Astrocyte (in vitro differentiated cells and primary cell): Measurements from ENCODE around the gene CAP1. TPM values are rescaled to one million over a fixed set of nuclear protein-coding genes. Genes with fewer than 3 reads are reported as not detected.

Experiments used
- DNase-seq: peaks from one replicate; pipeline ENCODE4 v3.0.0-alpha.2; 2010; ENCODE audit warnings: low read depth
- FAIRE-seq: peaks from 2 replicates; lab custom pipeline; 2011; peaks lifted over from hg19 to GRCh38; lab: Jason Lieb, UNC
- H2AFZ ChIP-seq: 2 replicates; pipeline ENCODE4 v1.6.0; 2012; ENCODE audit warnings: low read depth, low read length, inconsistent platforms
- H3K27ac ChIP-seq: 2 replicates; pipeline ENCODE4 v1.5.1; 2011; ENCODE audit warnings: low read depth, low read length, inconsistent platforms
- H3K27me3 ChIP-seq: 2 replicates; pipeline ENCODE4 v1.6.0; 2011; ENCODE audit warnings: low read length, inconsistent platforms; ENCODE audit not compliant: insufficient read depth
- H3K36me3 ChIP-seq: 2 replicates; pipeline ENCODE4 v1.5.1; 2011; ENCODE audit warnings: low read length, inconsistent platforms; ENCODE audit not compliant: insufficient read depth
- H3K4me1 ChIP-seq: 2 replicates; pipeline ENCODE4 v1.5.1; 2011; ENCODE audit warnings: low read length, inconsistent platforms; ENCODE audit not compliant: insufficient read depth
- H3K4me2 ChIP-seq: 2 replicates; pipeline ENCODE4 v1.6.0; 2012; ENCODE audit warnings: low read length, inconsistent platforms
- H3K4me3 ChIP-seq: 2 replicates; pipeline ENCODE4 v1.5.1; 2011; ENCODE audit warnings: low read depth, mild to moderate bottlenecking, low read length, inconsistent platforms; ENCODE audit not compliant: insufficient read depth
- H3K79me2 ChIP-seq: 2 replicates; pipeline ENCODE4 v1.6.0; 2012; ENCODE audit warnings: mild to moderate bottlenecking, low read length, inconsistent platforms; ENCODE audit not compliant: insufficient read depth
- H3K9ac ChIP-seq: 2 replicates; pipeline ENCODE4 v1.6.0; 2012; ENCODE audit warnings: mild to moderate bottlenecking, low read length, inconsistent platforms
- H3K9me3 ChIP-seq: 2 replicates; pipeline ENCODE4 v1.5.1; 2012; ENCODE audit warnings: low read depth, mild to moderate bottlenecking, low read length, inconsistent platforms; ENCODE audit not compliant: insufficient read depth
- H4K20me1 ChIP-seq: 2 replicates; pipeline ENCODE4 v1.6.0; 2012; ENCODE audit warnings: low read length, inconsistent platforms; ENCODE audit not compliant: insufficient read depth
- H3K27ac Mint-ChIP-seq: one replicate; pipeline ENCODE4 v1.8.0; 2021; ENCODE audit warnings: mild to moderate bottlenecking, mixed read lengths; ENCODE audit not compliant: unreplicated experiment
- H3K27me3 Mint-ChIP-seq: one replicate; pipeline ENCODE4 v1.8.0; 2021; ENCODE audit warnings: low read depth, mixed read lengths; ENCODE audit not compliant: unreplicated experiment
- H3K36me3 Mint-ChIP-seq: one replicate; pipeline ENCODE4 v1.8.0; 2021; ENCODE audit warnings: low read depth, mixed read lengths; ENCODE audit not compliant: unreplicated experiment
- H3K4me1 Mint-ChIP-seq: one replicate; pipeline ENCODE4 v1.8.0; 2021; ENCODE audit warnings: low read depth, mixed read lengths; ENCODE audit not compliant: unreplicated experiment
- H3K4me3 Mint-ChIP-seq: one replicate; pipeline ENCODE4 v1.8.0; 2021; ENCODE audit warnings: mild to moderate bottlenecking, moderate library complexity, mixed read lengths; ENCODE audit not compliant: unreplicated experiment
- H3K9me3 Mint-ChIP-seq: one replicate; pipeline ENCODE4 v1.8.0; 2021; ENCODE audit warnings: mild to moderate bottlenecking, mixed read lengths; ENCODE audit not compliant: unreplicated experiment
- EZH2 ChIP-seq: IDR thresholded peaks from 2 replicates; pipeline ENCODE4 v1.6.1; 2012; ENCODE audit warnings: mild to moderate bottlenecking, low read length, inconsistent platforms; ENCODE audit not compliant: insufficient read depth
- total RNA-seq: library from RNA; stranded (reverse); gene quantifications from 2 replicates; pipeline ENCODE4 v1.2.1, GENCODE V29; 2021
- TF ChIP-seq, protein P1 (sequence below): IDR thresholded peaks from 2 replicates; pipeline ENCODE4 v1.5.1; 2011; ENCODE audit warnings: low read depth, mild to moderate bottlenecking, inconsistent platforms, low read length, moderate library complexity; ENCODE audit not compliant: insufficient read depth

CAP1 gene
- total RNA-seq, 1 donor from 2014 or later, result 930 TPM

DNA sequence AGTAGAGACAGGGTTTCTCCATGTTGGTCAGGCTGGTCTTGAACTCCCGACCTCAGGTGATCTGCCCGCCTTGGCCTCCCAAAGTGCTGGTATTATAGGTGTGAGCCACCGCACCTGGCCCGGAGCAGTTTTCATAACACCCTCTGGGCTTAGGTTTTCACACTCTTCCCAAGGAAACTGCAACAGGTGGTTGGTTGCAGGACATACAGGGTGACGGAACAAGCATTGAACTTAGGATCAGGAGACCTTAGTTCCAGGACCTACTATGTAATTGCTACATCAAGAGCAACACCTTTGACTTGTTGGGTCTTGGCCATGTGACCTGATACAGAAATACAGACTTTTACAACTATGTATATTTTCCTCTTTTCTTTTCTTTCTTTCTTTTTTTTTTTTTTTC lies 47.6 kb upstream of the CAP1 start:
- Mint-ChIP-seq H3K27ac (no peak overlapping the region), H3K9me3 (no peaks in the 10 kb centered on the region), H3K4me1 (peaks cover 9% of the 10 kb centered on the region), H3K4me3 (no peak overlapping the region), H3K36me3 (no peaks in the 10 kb centered on the region), H3K27me3 (peaks cover 2% of the 10 kb centered on the region)
- Histone ChIP-seq H3K36me3 (no peaks in the 10 kb centered on the region), H3K79me2 (no peaks in the 10 kb centered on the region), H3K4me1 (no peaks in the 10 kb centered on the region), H3K9me3 (no peaks in the 10 kb centered on the region), H3K27me3 (no peaks in the 10 kb centered on the region), H2AFZ (no peak overlapping the region), H3K4me2 (no peak overlapping the region), H3K4me3 (no peak overlapping the region), H3K27ac (no peak overlapping the region), H4K20me1 (no peaks in the 10 kb centered on the region), H3K9ac (no peak overlapping the region)
- no peak for TF ChIP-seq EZH2
- TF ChIP-seq, protein P1, sequence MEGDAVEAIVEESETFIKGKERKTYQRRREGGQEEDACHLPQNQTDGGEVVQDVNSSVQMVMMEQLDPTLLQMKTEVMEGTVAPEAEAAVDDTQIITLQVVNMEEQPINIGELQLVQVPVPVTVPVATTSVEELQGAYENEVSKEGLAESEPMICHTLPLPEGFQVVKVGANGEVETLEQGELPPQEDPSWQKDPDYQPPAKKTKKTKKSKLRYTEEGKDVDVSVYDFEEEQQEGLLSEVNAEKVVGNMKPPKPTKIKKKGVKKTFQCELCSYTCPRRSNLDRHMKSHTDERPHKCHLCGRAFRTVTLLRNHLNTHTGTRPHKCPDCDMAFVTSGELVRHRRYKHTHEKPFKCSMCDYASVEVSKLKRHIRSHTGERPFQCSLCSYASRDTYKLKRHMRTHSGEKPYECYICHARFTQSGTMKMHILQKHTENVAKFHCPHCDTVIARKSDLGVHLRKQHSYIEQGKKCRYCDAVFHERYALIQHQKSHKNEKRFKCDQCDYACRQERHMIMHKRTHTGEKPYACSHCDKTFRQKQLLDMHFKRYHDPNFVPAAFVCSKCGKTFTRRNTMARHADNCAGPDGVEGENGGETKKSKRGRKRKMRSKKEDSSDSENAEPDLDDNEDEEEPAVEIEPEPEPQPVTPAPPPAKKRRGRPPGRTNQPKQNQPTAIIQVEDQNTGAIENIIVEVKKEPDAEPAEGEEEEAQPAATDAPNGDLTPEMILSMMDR, result no peak
- FAIRE-seq, result no peak
- no peak for DNase-seq

DNA sequence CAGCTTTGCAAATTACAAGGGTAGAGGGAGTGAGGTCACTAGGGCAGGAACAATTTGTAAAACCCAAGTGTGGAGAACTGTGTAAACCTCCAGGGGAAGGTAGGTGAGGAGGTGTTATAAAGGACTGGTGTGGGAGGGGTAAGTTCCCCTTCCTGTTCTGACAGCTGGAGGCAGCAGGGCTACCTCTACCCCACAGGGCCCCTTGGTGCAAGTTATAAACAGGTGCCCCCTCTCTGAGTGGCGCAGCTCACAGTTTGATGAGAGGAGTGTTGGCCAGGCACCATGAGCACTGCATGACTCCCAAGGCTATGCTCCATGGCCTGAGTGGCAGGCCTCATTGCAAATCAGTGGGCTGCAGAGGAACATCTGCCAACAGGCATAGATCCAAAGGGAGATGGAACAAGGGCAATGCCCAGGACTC lies 44.5 kb upstream of the CAP1 start:
- Mint-ChIP-seq H3K4me3 (no peak overlapping the region), H3K9me3 (peaks cover 3% of the 10 kb centered on the region), H3K36me3 (no peaks in the 10 kb centered on the region), H3K27me3 (peaks cover 2% of the 10 kb centered on the region), H3K27ac (no peak overlapping the region), H3K4me1 (peaks cover 9% of the 10 kb centered on the region)
- no peak for TF ChIP-seq EZH2
- TF ChIP-seq, protein P1, result no peak
- Histone ChIP-seq H3K4me3 (no peak overlapping the region), H3K36me3 (no peaks in the 10 kb centered on the region), H3K4me2 (no peak overlapping the region), H4K20me1 (no peaks in the 10 kb centered on the region), H2AFZ (no peak overlapping the region), H3K27ac (no peak overlapping the region), H3K27me3 (no peaks in the 10 kb centered on the region), H3K9ac (no peak overlapping the region), H3K79me2 (no peaks in the 10 kb centered on the region), H3K9me3 (no peaks in the 10 kb centered on the region), H3K4me1 (no peaks in the 10 kb centered on the region)
- no peak for DNase-seq
- FAIRE-seq, result no peak

DNA sequence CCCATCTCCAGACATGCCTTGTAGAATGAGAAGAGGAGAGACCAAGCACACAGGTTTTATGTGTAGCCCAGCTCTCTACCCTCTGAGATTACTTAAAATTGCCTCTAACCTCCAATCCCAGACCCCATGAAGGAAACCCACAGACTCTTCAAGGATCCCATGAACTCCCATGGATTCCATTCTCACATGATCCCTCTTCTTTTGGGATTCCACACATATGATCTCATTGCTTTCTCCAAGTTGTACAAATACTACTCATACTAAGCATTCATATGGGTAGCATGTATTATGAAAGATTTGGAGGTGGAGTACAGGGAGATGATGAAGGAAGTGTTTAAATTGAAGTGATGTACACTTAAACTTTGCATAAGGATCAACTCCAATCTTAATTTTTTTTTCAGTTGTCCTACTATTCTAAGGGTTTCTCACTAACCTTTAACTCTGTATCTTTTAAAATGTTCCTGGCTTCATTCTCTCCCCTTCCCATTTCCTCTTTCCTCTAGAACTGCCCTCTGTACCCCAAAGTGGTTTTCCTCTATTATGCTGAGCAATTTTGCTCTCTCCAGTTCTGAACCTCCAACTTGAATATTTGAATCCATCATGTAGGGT lies 44.0 kb upstream of the CAP1 start:
- H3K4me1 ChIP-seq, result no peaks in the 10 kb centered on the region
- H3K9ac ChIP-seq, result no peak overlapping the region
- H2AFZ ChIP-seq, result no peak overlapping the region
- no peaks in the 10 kb centered on the region for H3K36me3 ChIP-seq
- peaks cover 3% of the 10 kb centered on the region for H3K9me3 Mint-ChIP-seq
- no peak overlapping the region for H3K27ac ChIP-seq
- no peak overlapping the region for H3K4me3 Mint-ChIP-seq
- no peak overlapping the region for H3K4me2 ChIP-seq
- no peaks in the 10 kb centered on the region for H3K36me3 Mint-ChIP-seq
- no peaks in the 10 kb centered on the region for H3K9me3 ChIP-seq
- no peaks in the 10 kb centered on the region for H3K79me2 ChIP-seq
- FAIRE-seq (no peak), DNase-seq (no peak)
- H3K4me1 Mint-ChIP-seq, result peaks cover 9% of the 10 kb centered on the region
- H3K27me3 ChIP-seq, result no peaks in the 10 kb centered on the region
- H3K27me3 Mint-ChIP-seq, result peaks cover 2% of the 10 kb centered on the region
- no peak overlapping the region for H3K4me3 ChIP-seq
- no peak overlapping the region for H3K27ac Mint-ChIP-seq
- H4K20me1 ChIP-seq, result no peaks in the 10 kb centered on the region
- no peak for TF ChIP-seq EZH2
